GM18873 (cell line): ENCODE results near the gene MT2A.
A peak's percentile ranks its signal among the peaks of the same experiment; 100 is the strongest.
"Not testable (repeated sequence)": the region's sequence is repeated elsewhere in the genome, so short reads cannot be mapped to it uniquely, and the experiment has no call there.

Experiments used
- ATAC-seq: cut with Tn5 transposase; IDR thresholded peaks from one replicate; pipeline ENCODE4 v1.9.1; 2021; ENCODE audit warnings: mild to moderate bottlenecking, moderate library complexity, moderate number of reproducible peaks; ENCODE audit not compliant: unreplicated experiment, low FRiP score

The MT2A gene

GRCh38 chr16:56618138-56618537 lies 9.8 kb downstream of the MT2A start:
- no peak for ATAC-seq

- ATAC-seq, result no peak
Measured at GRCh38 chr16:56620339-56620897, 12.0 kb downstream of the MT2A start.

GRCh38 chr16:56621665-56622445 lies 13.5 kb downstream of the MT2A start:
- not testable (repeated sequence) for ATAC-seq

- ATAC-seq, result not testable (repeated sequence)
Measured at GRCh38 chr16:56623184-56623583, 14.8 kb downstream of the MT2A start.

- ATAC-seq, result no peak
Measured at GRCh38 chr16:56623637-56624036, 15.3 kb downstream of the MT2A start.

GRCh38 chr16:56625140-56625942 lies 17.0 kb downstream of the MT2A start, which contains the start of gene MT1E:
Gene MT1E (plus strand): TSS chr16:56625781. CDS start chr16:56625852, 71 bp downstream.
- ATAC-seq, result no peak

GRCh38 chr16:56625943-56626654 lies 17.7 kb downstream of the MT2A start:
- no peak for ATAC-seq

- ATAC-seq, result no peak
Measured at GRCh38 chr16:56626685-56627084, 18.3 kb downstream of the MT2A start.

- ATAC-seq, result no peak
Measured at GRCh38 chr16:56628486-56629350, 20.3 kb downstream of the MT2A start.

GRCh38 chr16:56629531-56629930 lies 21.1 kb downstream of the MT2A start:
- no peak for ATAC-seq

GRCh38 chr16:56630134-56630533 lies 21.8 kb downstream of the MT2A start:
- peak; percentile 63 for ATAC-seq

- ATAC-seq, result no peak
Measured at GRCh38 chr16:56631197-56631596, 22.8 kb downstream of the MT2A start.

- no peak for ATAC-seq
Measured at GRCh38 chr16:56631832-56632155, 23.4 kb downstream of the MT2A start.

GRCh38 chr16:56632156-56632847 lies 23.9 kb downstream of the MT2A start, which contains the start of gene MT1M:
Gene MT1M (plus strand): TSS chr16:56632659. CDS start chr16:56632732, 73 bp downstream.
- ATAC-seq, result no peak

GRCh38 chr16:56632848-56633365 lies 24.5 kb downstream of the MT2A start:
- no peak for ATAC-seq

GRCh38 chr16:56633535-56633934 lies 25.2 kb downstream of the MT2A start:
- ATAC-seq, result no peak

GRCh38 chr16:56634715-56635440 lies 26.5 kb downstream of the MT2A start:
- no peak for ATAC-seq

GRCh38 chr16:56635441-56635967 lies 27.1 kb downstream of the MT2A start:
- ATAC-seq, result no peak
